H9 (cell line): ENCODE results near the gene ANAPC2. TPM values are rescaled to one million over a fixed set of nuclear protein-coding genes. Genes with fewer than 3 reads are reported as not detected.

Experiments
- DNase-seq: peaks from one replicate; pipeline ENCODE4 v3.0.0-alpha.2; 2017
- H2AFZ ChIP-seq: one replicate; pipeline ENCODE4 v1.6.1; 2013; ENCODE audit warnings: mild to moderate bottlenecking, low read length, control low read depth, moderate library complexity
- H2AK5ac ChIP-seq: 2 replicates; pipeline ENCODE4 v1.6.1; 2013; ENCODE audit warnings: low read length, control low read depth, mixed read lengths; ENCODE audit not compliant: insufficient read length
- H2BK120ac ChIP-seq: one replicate; pipeline ENCODE4 v1.6.1; 2013; ENCODE audit warnings: low read depth, mild to moderate bottlenecking, low read length, control low read depth, inconsistent platforms; ENCODE audit not compliant: poor library complexity, severe bottlenecking
- H2BK12ac ChIP-seq: 2 replicates; pipeline ENCODE4 v1.6.1; 2013; ENCODE audit warnings: low read length, control low read depth, mixed read lengths, low read depth; ENCODE audit not compliant: insufficient read length
- H2BK15ac ChIP-seq: 2 replicates; pipeline ENCODE4 v1.6.1; 2013; ENCODE audit warnings: low read depth, low read length, control low read depth
- H2BK20ac ChIP-seq: one replicate; pipeline ENCODE4 v1.6.1; 2013; ENCODE audit warnings: low read depth, mild to moderate bottlenecking, low read length, control low read depth, inconsistent platforms; ENCODE audit not compliant: poor library complexity, severe bottlenecking
- H2BK5ac ChIP-seq: 2 replicates; pipeline ENCODE4 v1.6.1; 2013; ENCODE audit warnings: low read length, control low read depth, mixed read lengths; ENCODE audit not compliant: insufficient read length
- H3K14ac ChIP-seq: 2 replicates; pipeline ENCODE4 v1.6.1; 2013; ENCODE audit warnings: low read length, control low read depth; ENCODE audit not compliant: insufficient read depth
- H3K18ac ChIP-seq: 2 replicates; pipeline ENCODE4 v1.6.1; 2013; ENCODE audit warnings: low read depth, mild to moderate bottlenecking, mixed read lengths, low read length, control low read depth; ENCODE audit not compliant: insufficient read length
- H3K23ac ChIP-seq: 2 replicates; pipeline ENCODE4 v1.6.1; 2013; ENCODE audit warnings: low read length, control low read depth, mixed read lengths, low read depth; ENCODE audit not compliant: insufficient read length
- H3K23me2 ChIP-seq: 2 replicates; pipeline ENCODE4 v1.6.1; 2013; ENCODE audit warnings: low read depth, mild to moderate bottlenecking, mixed read lengths, low read length, control low read depth; ENCODE audit not compliant: insufficient read length, poor library complexity, severe bottlenecking
- H3K27ac ChIP-seq: 2 replicates; pipeline ENCODE4 v1.5.1; 2013; ENCODE audit warnings: low read length, control low read depth, mixed read lengths, low read depth; ENCODE audit not compliant: insufficient read length
- H3K27me3 ChIP-seq: 2 replicates; pipeline ENCODE4 v1.6.1; 2013; ENCODE audit warnings: low read length, control low read depth, inconsistent platforms; ENCODE audit not compliant: insufficient read depth
- H3K4ac ChIP-seq: 2 replicates; pipeline ENCODE4 v1.6.1; 2013; ENCODE audit warnings: low read depth, mild to moderate bottlenecking, control low read depth, inconsistent platforms, low read length, moderate library complexity
- H3K4me1 ChIP-seq: 2 replicates; pipeline ENCODE4 v1.6.1; 2013; ENCODE audit warnings: low read length, control low read depth, inconsistent platforms; ENCODE audit not compliant: insufficient read depth
- H3K4me2 ChIP-seq: 2 replicates; pipeline ENCODE4 v1.6.1; 2013; ENCODE audit warnings: low read length, control low read depth, mixed read lengths; ENCODE audit not compliant: insufficient read length, insufficient read depth
- H3K56ac ChIP-seq: 2 replicates; pipeline ENCODE4 v1.6.1; 2013; ENCODE audit warnings: low read depth, mild to moderate bottlenecking, mixed read lengths, low read length, control low read depth; ENCODE audit not compliant: insufficient read length
- H3K79me1 ChIP-seq: 2 replicates; pipeline ENCODE4 v1.6.1; 2013; ENCODE audit warnings: low read depth, mild to moderate bottlenecking, moderate library complexity, low read length, control low read depth, inconsistent platforms; ENCODE audit not compliant: insufficient read depth, poor library complexity, severe bottlenecking
- H3K79me2 ChIP-seq: 2 replicates; pipeline ENCODE4 v1.6.1; 2013; ENCODE audit warnings: low read length, control low read depth, inconsistent platforms; ENCODE audit not compliant: insufficient read depth
- H3K9ac ChIP-seq: 2 replicates; pipeline ENCODE4 v1.6.1; 2013; ENCODE audit warnings: low read length, control low read depth, mixed read lengths; ENCODE audit not compliant: insufficient read length; ENCODE audit errors: extremely low read depth
- H3K9me3 ChIP-seq: one replicate; pipeline ENCODE4 v1.6.1; 2013; ENCODE audit warnings: low read depth, low read length, inconsistent platforms; ENCODE audit not compliant: control insufficient read depth
- H3T11ph ChIP-seq: one replicate; pipeline ENCODE4 v1.6.1; 2013; ENCODE audit warnings: mild to moderate bottlenecking, low read length, control low read depth, inconsistent platforms
- H4K20me1 ChIP-seq: one replicate; pipeline ENCODE4 v1.6.1; 2013; ENCODE audit not compliant: control insufficient read depth, insufficient read length, insufficient read depth
- H4K5ac ChIP-seq: 2 replicates; pipeline ENCODE4 v1.6.1; 2013; ENCODE audit warnings: low read depth, mild to moderate bottlenecking, mixed read lengths, low read length, control low read depth; ENCODE audit not compliant: insufficient read length
- H4K8ac ChIP-seq: replicated peaks from 2 replicates; pipeline ENCODE4 v1.6.1; 2013; ENCODE audit warnings: low read length, control low read depth, mixed read lengths, low read depth; ENCODE audit not compliant: insufficient read length
- H4K91ac ChIP-seq: 2 replicates; pipeline ENCODE4 v1.6.1; 2013; ENCODE audit warnings: low read depth, mild to moderate bottlenecking, moderate library complexity, mixed read lengths, low read length, control low read depth; ENCODE audit not compliant: insufficient read length
- H3K27ac Mint-ChIP-seq, 3 experiments: 2 replicates in 2 of 3; 3 replicates in 1 of 3; pipeline ENCODE4 v1.8.0; 2020 to 2021; ENCODE audit warnings: mixed read lengths in 3 of 3, mild to moderate bottlenecking in 1 of 3, moderate library complexity in 1 of 3
- H3K27me3 Mint-ChIP-seq: 2 replicates; pipeline ENCODE4 v1.8.0; 2021; ENCODE audit warnings: low read depth, mild to moderate bottlenecking, moderate library complexity, mixed read lengths
- H3K36me3 Mint-ChIP-seq, 3 experiments: 2 replicates in 2 of 3; 3 replicates in 1 of 3; pipeline ENCODE4 v1.8.0; 2020 to 2021; ENCODE audit warnings: low read depth in 3 of 3, mixed read lengths in 3 of 3; ENCODE audit not compliant: insufficient read depth in 1 of 3
- H3K4me1 Mint-ChIP-seq, 2 experiments: 2 replicates each; pipeline ENCODE4 v1.8.0; 2020; ENCODE audit warnings: mixed read lengths in 2 of 2
- H3K4me3 Mint-ChIP-seq, 2 experiments: 2 replicates in 1 of 2; 3 replicates in 1 of 2; pipeline ENCODE4 v1.8.0; 2020 to 2021; ENCODE audit warnings: mild to moderate bottlenecking in 2 of 2, mixed read lengths in 2 of 2, moderate library complexity in 1 of 2
- H3K9me3 Mint-ChIP-seq, 2 experiments: 2 replicates in 1 of 2; 3 replicates in 1 of 2; pipeline ENCODE4 v1.8.0; 2020; ENCODE audit warnings: mild to moderate bottlenecking in 2 of 2, mixed read lengths in 2 of 2, moderate library complexity in 1 of 2
- CTCF ChIP-seq: fragments of 200-600 bp; sonication (generic); conservative IDR thresholded peaks from 3 replicates; pipeline ENCODE4 v1.8.0; 2021; ENCODE audit warnings: antibody characterized with exemption, mild to moderate bottlenecking
- WGBS: extraction: QIAGEN DNeasy Blood & Tissue Kit; methylation state at CpG from one replicate; pipeline ENCODE4 v1.1.7; 2013; ENCODE audit warnings: missing lambda C conversion rate, low lambda C conversion rate, mixed read lengths; ENCODE audit not compliant: insufficient read length; ENCODE audit errors: extremely low coverage; 5-methylcytosine and 5-hydroxymethylcytosine counted together
- total RNA-seq: library from RNA; stranded (reverse); gene quantifications from 2 replicates; pipeline ENCODE4 v1.2.1, GENCODE V29; 2021

Gene ANAPC2
- total RNA-seq, 1 experiment from 2014 or later, result 54.8 TPM

GRCh38 chr9:137202966-137203365 lies 14.6 kb upstream of the ANAPC2 start:
- no CpG with 5 or more reads among the region's 8 CpGs for WGBS
- no peak overlapping the region for H3K9ac ChIP-seq
- H3K23me2 ChIP-seq, result peaks cover 8% of the 10 kb centered on the region
- H4K20me1 ChIP-seq, result no peaks in the 10 kb centered on the region
- H3K9me3 ChIP-seq, result no peaks in the 10 kb centered on the region
- H3K9me3 Mint-ChIP-seq, result no peaks in the 10 kb centered on the region
- peaks cover 25 to 41% of the 10 kb centered on the region in 2 experiments for H3K4me1 Mint-ChIP-seq
- H2BK15ac ChIP-seq, result no peak overlapping the region
- peaks cover 2% of the 10 kb centered on the region; the same call in 1 of the 2 replicates for H3K27me3 Mint-ChIP-seq
- H2BK12ac ChIP-seq, result no peak overlapping the region
- no peak overlapping the region for H3K56ac ChIP-seq
- H2AK5ac ChIP-seq, result no peak overlapping the region
- H3T11ph ChIP-seq, result no peak overlapping the region
- no peak overlapping the region for H2BK120ac ChIP-seq
- H3K36me3 Mint-ChIP-seq, result peaks cover 6 to 20% (median 13%) of the 10 kb centered on the region in 3 experiments
- peak overlapping the region in 1 of 2 experiments; percentile 42; a peak in 3 of 5 replicates for H3K4me3 Mint-ChIP-seq
- peaks cover 23% of the 10 kb centered on the region for H3K79me1 ChIP-seq
- H3K18ac ChIP-seq, result no peak overlapping the region
- H4K5ac ChIP-seq, result no peak overlapping the region
- no peaks in the 10 kb centered on the region for H3K27me3 ChIP-seq
- no peak overlapping the region for H2BK20ac ChIP-seq
- H3K23ac ChIP-seq, result no peak overlapping the region
- no peak overlapping the region for H2BK5ac ChIP-seq
- H3K27ac ChIP-seq, result no peak overlapping the region
- H3K27ac Mint-ChIP-seq, result no peak overlapping the region
- no peak for DNase-seq
- H4K8ac ChIP-seq, result no peak overlapping the region
- H4K91ac ChIP-seq, result no peak overlapping the region
- no peak overlapping the region for H3K4ac ChIP-seq
- no peak overlapping the region for H2AFZ ChIP-seq
- no peak overlapping the region for H3K4me2 ChIP-seq
- TF ChIP-seq CTCF, result no peak
- H3K4me1 ChIP-seq, result no peaks in the 10 kb centered on the region; the same call in 1 of the 2 replicates
- peaks cover 13% of the 10 kb centered on the region; the same call in 1 of the 2 replicates for H3K79me2 ChIP-seq
- no peak overlapping the region for H3K14ac ChIP-seq
